Measurements from ENCODE around the gene NKAIN2.

NKAIN2 gene

DNA sequence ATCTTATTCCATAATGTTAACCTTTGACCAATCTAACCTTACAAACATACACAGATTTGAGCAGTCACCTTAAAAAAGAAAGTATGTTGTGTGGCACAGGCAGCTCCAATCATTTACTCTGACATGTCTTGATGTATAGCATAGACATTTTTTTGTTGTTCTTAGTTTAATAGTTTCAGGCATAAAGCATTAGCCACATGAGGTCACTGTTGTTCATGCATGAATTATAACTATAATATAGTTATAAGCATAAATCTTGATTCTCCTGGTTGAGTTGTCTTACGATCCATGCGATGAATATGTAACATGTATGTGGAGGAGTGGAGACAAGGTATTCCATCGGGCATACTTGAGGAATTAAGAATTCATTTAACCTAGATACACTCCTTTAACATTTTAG, 26.1 kb upstream of the NKAIN2 start:
- Histone ChIP-seq H3K18ac (ENCODE audit: low read length) (no peak overlapping the region), H3K9ac (ENCODE audit: low read length) (no peak overlapping the region), H4K91ac (ENCODE audit: low read depth, low read length) (no peak overlapping the region), H3K27me3 (ENCODE audit: insufficient read depth, low read length) (no peaks in the 10 kb centered on the region), H3K36me3 (ENCODE audit: control insufficient read depth in 1 of 2, insufficient read depth in 2 of 2, low read length in 2 of 2) (no peaks in the 10 kb centered on the region), H3K4me1 (ENCODE audit: control insufficient read depth in 1 of 2, insufficient read depth in 2 of 2, low read length in 2 of 2) (no peaks in the 10 kb centered on the region), H3K79me2 (ENCODE audit: control insufficient read depth, insufficient read depth, low read length, poor library complexity) (no peaks in the 10 kb centered on the region), H2BK12ac (ENCODE audit: low read length) (no peak overlapping the region), H2BK120ac (ENCODE audit: insufficient read depth, low read length, poor library complexity) (no peak overlapping the region), H4K8ac (ENCODE audit: low read depth, low read length) (no peak overlapping the region), H2AK5ac (ENCODE audit: low read length) (no peak overlapping the region), H3K14ac (ENCODE audit: low read length) (no peak overlapping the region), H3K4ac (ENCODE audit: low read depth, low read length) (no peak overlapping the region), H3K27ac (ENCODE audit: low read depth, low read length) (no peak overlapping the region), H2BK5ac (ENCODE audit: low read depth, low read length, poor library complexity) (no peak overlapping the region), H4K12ac (ENCODE audit: low read depth, low read length) (no peak overlapping the region), H3K9me3 (ENCODE audit: insufficient read depth, low read depth, low read length) (no peaks in the 10 kb centered on the region), H3K4me3 (ENCODE audit: low read depth, low read length) (no peak overlapping the region), H2AFZ (ENCODE audit: insufficient read depth, low read length, poor library complexity) (no peak overlapping the region), H3K23ac (ENCODE audit: low read length) (no peak overlapping the region), H3K4me2 (ENCODE audit: low read length) (no peak overlapping the region), H3K79me1 (ENCODE audit: low read length) (no peaks in the 10 kb centered on the region)
- DNase-seq: peak in 1 of 2 donors; percentile 20
- WGBS (ENCODE audit: extremely low coverage, insufficient coverage, insufficient read length): no CpG with 5 or more reads among the region's 3 CpGs

- H3K9me3 ChIP-seq (ENCODE audit: insufficient read depth, low read depth, low read length): no peaks in the 10 kb centered on the region
- H3K9ac ChIP-seq (ENCODE audit: low read length): no peak overlapping the region
These were observed 23.6 kb upstream of the NKAIN2 start for GRCh38 chr6:123780021-123780420.

GRCh38 chr6:123784330-123784729, 19.3 kb upstream of the NKAIN2 start:
- no peak overlapping the region for H4K8ac ChIP-seq (ENCODE audit: low read depth, low read length)
- DNase-seq: no peak
- H4K12ac ChIP-seq (ENCODE audit: low read depth, low read length): no peak overlapping the region
- no peak overlapping the region for H3K23ac ChIP-seq (ENCODE audit: low read length)
- H2BK5ac ChIP-seq (ENCODE audit: low read depth, low read length, poor library complexity): no peak overlapping the region
- no peak overlapping the region for H4K91ac ChIP-seq (ENCODE audit: low read depth, low read length)
- no peaks in the 10 kb centered on the region for H3K36me3 ChIP-seq (ENCODE audit: control insufficient read depth in 1 of 2, insufficient read depth in 2 of 2, low read length in 2 of 2)
- no peak overlapping the region for H2BK12ac ChIP-seq (ENCODE audit: low read length)
- WGBS (ENCODE audit: extremely low coverage, insufficient coverage, insufficient read length): no CpG with 5 or more reads among the region's 2 CpGs
- H3K4me3 ChIP-seq (ENCODE audit: low read depth, low read length): no peak overlapping the region
- no peaks in the 10 kb centered on the region for H3K27me3 ChIP-seq (ENCODE audit: insufficient read depth, low read length)
- no peak overlapping the region for H3K9ac ChIP-seq (ENCODE audit: low read length)
- no peak overlapping the region for H2BK120ac ChIP-seq (ENCODE audit: insufficient read depth, low read length, poor library complexity)
- H2AFZ ChIP-seq (ENCODE audit: insufficient read depth, low read length, poor library complexity): no peak overlapping the region
- H3K79me1 ChIP-seq (ENCODE audit: low read length): no peaks in the 10 kb centered on the region
- H3K9me3 ChIP-seq (ENCODE audit: insufficient read depth, low read depth, low read length): no peaks in the 10 kb centered on the region
- no peak overlapping the region for H2AK5ac ChIP-seq (ENCODE audit: low read length)
- H3K4ac ChIP-seq (ENCODE audit: low read depth, low read length): no peak overlapping the region
- no peak overlapping the region for H3K4me2 ChIP-seq (ENCODE audit: low read length)
- H3K79me2 ChIP-seq (ENCODE audit: control insufficient read depth, insufficient read depth, low read length, poor library complexity): no peaks in the 10 kb centered on the region
- H3K27ac ChIP-seq (ENCODE audit: low read depth, low read length): no peak overlapping the region
- no peak overlapping the region for H3K14ac ChIP-seq (ENCODE audit: low read length)
- H3K4me1 ChIP-seq (ENCODE audit: control insufficient read depth in 1 of 2, insufficient read depth in 2 of 2, low read length in 2 of 2): no peaks in the 10 kb centered on the region
- H3K18ac ChIP-seq (ENCODE audit: low read length): no peak overlapping the region

More at GRCh38 chr6:123780021-123780420, 23.6 kb upstream of the NKAIN2 start:
- no peaks in the 10 kb centered on the region for H3K79me2 ChIP-seq (ENCODE audit: control insufficient read depth, insufficient read depth, low read length, poor library complexity)
- H2BK120ac ChIP-seq (ENCODE audit: insufficient read depth, low read length, poor library complexity): no peak overlapping the region
- H3K36me3 ChIP-seq (ENCODE audit: control insufficient read depth in 1 of 2, insufficient read depth in 2 of 2, low read length in 2 of 2): no peaks in the 10 kb centered on the region
- H3K14ac ChIP-seq (ENCODE audit: low read length): no peak overlapping the region
- H4K91ac ChIP-seq (ENCODE audit: low read depth, low read length): no peak overlapping the region
- H4K8ac ChIP-seq (ENCODE audit: low read depth, low read length): no peak overlapping the region
- no peaks in the 10 kb centered on the region for H3K4me1 ChIP-seq (ENCODE audit: control insufficient read depth in 1 of 2, insufficient read depth in 2 of 2, low read length in 2 of 2)
- no peak overlapping the region for H2BK12ac ChIP-seq (ENCODE audit: low read length)
- no peak overlapping the region for H2AK5ac ChIP-seq (ENCODE audit: low read length)
- H3K18ac ChIP-seq (ENCODE audit: low read length): no peak overlapping the region
- no peak overlapping the region for H2AFZ ChIP-seq (ENCODE audit: insufficient read depth, low read length, poor library complexity)
- WGBS (ENCODE audit: extremely low coverage, insufficient coverage, insufficient read length): no CpG with 5 or more reads among the region's 1 CpG
- H3K79me1 ChIP-seq (ENCODE audit: low read length): no peaks in the 10 kb centered on the region
- no peak overlapping the region for H3K4me2 ChIP-seq (ENCODE audit: low read length)
- no peak overlapping the region for H3K23ac ChIP-seq (ENCODE audit: low read length)
- no peak overlapping the region for H4K12ac ChIP-seq (ENCODE audit: low read depth, low read length)
- H3K27me3 ChIP-seq (ENCODE audit: insufficient read depth, low read length): no peaks in the 10 kb centered on the region
- H2BK5ac ChIP-seq (ENCODE audit: low read depth, low read length, poor library complexity): no peak overlapping the region
- H3K4ac ChIP-seq (ENCODE audit: low read depth, low read length): no peak overlapping the region
- H3K27ac ChIP-seq (ENCODE audit: low read depth, low read length): no peak overlapping the region
- no peak for DNase-seq
- no peak overlapping the region for H3K4me3 ChIP-seq (ENCODE audit: low read depth, low read length)

DNA sequence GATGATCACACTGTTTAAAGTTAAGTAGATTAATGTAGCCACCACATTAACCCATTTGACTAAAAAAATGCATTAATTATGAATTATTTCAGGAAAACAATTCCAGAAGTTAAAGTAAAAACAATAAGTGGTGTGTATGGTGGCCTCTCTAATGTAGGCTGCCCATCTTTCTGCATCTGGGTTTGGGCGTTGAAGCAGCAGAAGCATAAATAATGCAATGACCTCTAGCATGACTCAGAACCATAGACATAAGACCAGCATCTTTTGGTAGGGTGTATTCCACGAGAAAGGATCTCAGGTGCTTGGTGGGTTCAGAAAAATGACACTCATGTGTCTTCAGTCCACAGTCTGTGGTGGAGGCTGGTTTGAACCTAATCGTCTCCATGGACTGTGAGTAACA, 18.6 kb upstream of the NKAIN2 start:
- H4K91ac ChIP-seq (ENCODE audit: low read depth, low read length): no peak overlapping the region
- no peak overlapping the region for H3K23ac ChIP-seq (ENCODE audit: low read length)
- H2AFZ ChIP-seq (ENCODE audit: insufficient read depth, low read length, poor library complexity): no peak overlapping the region
- DNase-seq: no peak
- no peak overlapping the region for H4K12ac ChIP-seq (ENCODE audit: low read depth, low read length)
- H3K79me2 ChIP-seq (ENCODE audit: control insufficient read depth, insufficient read depth, low read length, poor library complexity): no peaks in the 10 kb centered on the region
- no peak overlapping the region for H3K4ac ChIP-seq (ENCODE audit: low read depth, low read length)
- no peak overlapping the region for H2BK5ac ChIP-seq (ENCODE audit: low read depth, low read length, poor library complexity)
- no peak overlapping the region for H3K14ac ChIP-seq (ENCODE audit: low read length)
- H3K27me3 ChIP-seq (ENCODE audit: insufficient read depth, low read length): no peaks in the 10 kb centered on the region
- no peak overlapping the region for H3K18ac ChIP-seq (ENCODE audit: low read length)
- no peak overlapping the region for H3K27ac ChIP-seq (ENCODE audit: low read depth, low read length)
- H3K9me3 ChIP-seq (ENCODE audit: insufficient read depth, low read depth, low read length): no peaks in the 10 kb centered on the region
- no peaks in the 10 kb centered on the region for H3K79me1 ChIP-seq (ENCODE audit: low read length)
- no CpG with 5 or more reads among the region's 3 CpGs for WGBS (ENCODE audit: extremely low coverage, insufficient coverage, insufficient read length)
- H3K9ac ChIP-seq (ENCODE audit: low read length): no peak overlapping the region
- H3K4me1 ChIP-seq (ENCODE audit: control insufficient read depth in 1 of 2, insufficient read depth in 2 of 2, low read length in 2 of 2): no peaks in the 10 kb centered on the region
- no peak overlapping the region for H2AK5ac ChIP-seq (ENCODE audit: low read length)
- H3K4me3 ChIP-seq (ENCODE audit: low read depth, low read length): no peak overlapping the region
- no peak overlapping the region for H3K4me2 ChIP-seq (ENCODE audit: low read length)
- H4K8ac ChIP-seq (ENCODE audit: low read depth, low read length): no peak overlapping the region
- no peak overlapping the region for H2BK120ac ChIP-seq (ENCODE audit: insufficient read depth, low read length, poor library complexity)
- H3K36me3 ChIP-seq (ENCODE audit: control insufficient read depth in 1 of 2, insufficient read depth in 2 of 2, low read length in 2 of 2): no peaks in the 10 kb centered on the region
- no peak overlapping the region for H2BK12ac ChIP-seq (ENCODE audit: low read length)
